Measurements from ENCODE around the gene ANKRD63.

- peak in 2 of 3 donors; percentile 12 to 20 for TF ChIP-seq POLR2AphosphoS5 (IDR thresholded peaks at IDR 0.05)
- TF ChIP-seq, protein P1, sequence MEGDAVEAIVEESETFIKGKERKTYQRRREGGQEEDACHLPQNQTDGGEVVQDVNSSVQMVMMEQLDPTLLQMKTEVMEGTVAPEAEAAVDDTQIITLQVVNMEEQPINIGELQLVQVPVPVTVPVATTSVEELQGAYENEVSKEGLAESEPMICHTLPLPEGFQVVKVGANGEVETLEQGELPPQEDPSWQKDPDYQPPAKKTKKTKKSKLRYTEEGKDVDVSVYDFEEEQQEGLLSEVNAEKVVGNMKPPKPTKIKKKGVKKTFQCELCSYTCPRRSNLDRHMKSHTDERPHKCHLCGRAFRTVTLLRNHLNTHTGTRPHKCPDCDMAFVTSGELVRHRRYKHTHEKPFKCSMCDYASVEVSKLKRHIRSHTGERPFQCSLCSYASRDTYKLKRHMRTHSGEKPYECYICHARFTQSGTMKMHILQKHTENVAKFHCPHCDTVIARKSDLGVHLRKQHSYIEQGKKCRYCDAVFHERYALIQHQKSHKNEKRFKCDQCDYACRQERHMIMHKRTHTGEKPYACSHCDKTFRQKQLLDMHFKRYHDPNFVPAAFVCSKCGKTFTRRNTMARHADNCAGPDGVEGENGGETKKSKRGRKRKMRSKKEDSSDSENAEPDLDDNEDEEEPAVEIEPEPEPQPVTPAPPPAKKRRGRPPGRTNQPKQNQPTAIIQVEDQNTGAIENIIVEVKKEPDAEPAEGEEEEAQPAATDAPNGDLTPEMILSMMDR (IDR thresholded peaks at IDR 0.05 in 8 of 11, conservative IDR thresholded peaks at IDR 0.05 in 3 of 11), result no peak
- TF ChIP-seq POLR2A (IDR thresholded peaks at IDR 0.05), result no peak
Observed at GRCh38 chr15:40295877-40296560, 13.2 kb upstream of the ANKRD63 start.
